HG03039 (cell line): ENCODE measurements around the gene PRR22.
"Not testable (repeated sequence)": the region's sequence is repeated elsewhere in the genome, so short reads cannot be mapped to it uniquely, and the experiment has no call there.

Experiments
- ATAC-seq: cut with Tn5 transposase; IDR thresholded peaks from one replicate; pipeline ENCODE4 v1.9.1; 2021; ENCODE audit warnings: mild to moderate bottlenecking, moderate library complexity; ENCODE audit not compliant: unreplicated experiment

Gene PRR22

GRCh38 chr19:5792224-5792623 lies 7.7 kb upstream of the PRR22 start:
- no peak for ATAC-seq

DNA sequence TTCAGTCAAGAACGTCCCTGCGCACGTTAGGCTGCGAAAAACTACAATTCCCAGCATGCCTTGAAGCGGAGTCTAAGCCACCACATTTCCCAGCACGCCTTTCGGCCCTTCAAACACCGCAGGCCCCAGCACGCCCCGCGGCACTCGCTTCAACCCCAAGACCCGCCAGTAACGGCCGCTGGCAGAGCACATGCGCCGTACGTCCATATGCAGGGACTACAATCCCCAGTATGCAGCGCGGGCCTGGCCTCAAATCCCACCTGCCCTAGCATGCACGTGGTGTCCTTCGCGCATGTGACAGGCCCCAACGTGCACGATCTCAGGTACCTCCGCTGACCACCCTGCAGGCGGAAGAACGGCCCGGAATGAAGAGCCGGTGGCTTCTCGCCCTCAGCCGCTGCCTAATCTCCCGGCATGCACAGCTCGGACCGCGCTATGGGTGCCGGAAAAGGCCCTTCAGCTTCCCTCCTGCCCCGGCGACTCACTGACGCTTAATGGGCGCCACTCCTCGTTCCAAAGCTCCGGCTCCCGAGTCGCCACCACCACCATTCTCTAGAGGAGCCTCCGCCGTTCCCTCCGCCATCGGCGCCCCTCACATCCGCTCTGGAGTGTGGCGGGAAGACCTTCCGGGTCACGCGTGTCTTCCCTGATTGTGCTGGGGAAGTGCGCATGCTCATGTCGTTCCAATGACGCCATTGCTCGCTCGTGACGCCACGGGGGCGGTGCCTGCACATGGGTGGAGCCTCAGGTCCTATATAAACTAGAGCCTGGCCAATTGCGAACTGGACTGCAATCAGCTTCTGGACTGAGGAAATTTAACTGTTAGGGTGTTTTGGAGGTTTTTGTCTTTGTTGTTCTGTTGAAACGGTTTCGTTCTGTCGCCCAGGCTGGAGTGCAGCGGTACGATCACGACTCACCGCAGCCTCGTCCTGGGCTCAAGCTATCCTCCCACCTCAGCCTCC lies 6.3 kb upstream of the PRR22 start, which contains the start of gene DUS3L:
TSS of gene DUS3L (minus strand) at position 605 of the 962 bp plus-strand sequence. CDS start at position 583, 22 bp downstream.
- ATAC-seq = peak; percentile 79

GRCh38 chr19:5789886-5790558 lies 5.5 kb upstream of the PRR22 start:
- no peak for ATAC-seq

GRCh38 chr19:5789351-5789761 lies 4.8 kb upstream of the PRR22 start:
- no peak for ATAC-seq

GRCh38 chr19:5788422-5788821 lies 3.9 kb upstream of the PRR22 start:
- no peak for ATAC-seq

GRCh38 chr19:5787409-5788182 lies 3.0 kb upstream of the PRR22 start:
- ATAC-seq = no peak

GRCh38 chr19:5786593-5787408 lies 2.3 kb upstream of the PRR22 start:
- no peak for ATAC-seq

- ATAC-seq = no peak
Measured at GRCh38 chr19:5785423-5785822, 877 bp upstream of the PRR22 start.

DNA sequence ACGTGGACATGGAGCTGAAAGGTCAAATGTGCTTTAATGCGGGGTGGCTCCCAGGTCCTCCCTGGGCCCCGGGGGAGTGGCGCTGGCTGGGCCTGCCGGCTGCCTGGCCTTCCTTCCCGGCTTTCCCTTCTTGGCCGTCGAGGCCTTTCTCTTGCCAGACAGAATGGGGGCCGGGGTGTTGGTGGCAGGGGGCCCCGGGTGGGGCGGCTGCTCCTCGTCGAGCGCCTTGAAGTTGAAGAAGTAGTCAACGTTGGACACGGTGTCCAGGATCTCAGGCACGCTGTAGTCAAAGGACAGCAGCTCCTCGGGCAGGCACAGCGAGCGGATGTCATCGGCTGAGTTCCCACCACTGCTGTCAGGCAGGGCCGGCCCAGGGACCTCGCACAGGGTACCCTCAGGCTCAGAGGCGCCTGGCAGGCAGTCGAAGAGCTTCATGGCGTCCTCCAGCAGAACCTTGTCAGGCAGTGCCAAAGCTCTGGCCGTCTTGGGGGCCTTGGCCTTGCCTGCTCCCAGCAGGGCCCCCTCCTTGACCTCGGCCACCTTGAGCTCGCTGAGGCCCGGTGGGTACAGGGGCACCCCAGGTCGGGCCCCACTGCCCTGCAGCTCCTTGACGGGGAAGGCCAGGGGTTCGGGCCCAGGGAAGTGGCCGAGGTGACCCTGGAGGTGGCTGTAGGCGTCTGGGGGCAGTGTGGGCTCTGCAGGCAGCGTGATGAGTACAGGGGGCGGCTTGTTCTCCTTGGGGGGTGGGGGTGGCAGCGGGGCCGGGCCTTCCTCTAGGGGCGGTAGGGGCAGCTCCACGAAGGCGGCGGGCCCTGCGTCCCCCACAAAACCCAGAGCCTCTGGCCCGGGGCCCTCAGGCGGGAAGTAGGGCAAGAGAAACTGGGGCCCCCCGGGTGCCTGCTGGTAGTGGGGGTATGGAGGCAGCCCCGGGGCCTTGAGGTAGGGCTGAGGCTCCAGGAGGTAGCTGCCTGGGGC lies 1.3 kb downstream of the PRR22 start:
- no peak for ATAC-seq

- no peak for ATAC-seq
Measured at GRCh38 chr19:5782322-5782721, 2.2 kb downstream of the PRR22 start.

DNA sequence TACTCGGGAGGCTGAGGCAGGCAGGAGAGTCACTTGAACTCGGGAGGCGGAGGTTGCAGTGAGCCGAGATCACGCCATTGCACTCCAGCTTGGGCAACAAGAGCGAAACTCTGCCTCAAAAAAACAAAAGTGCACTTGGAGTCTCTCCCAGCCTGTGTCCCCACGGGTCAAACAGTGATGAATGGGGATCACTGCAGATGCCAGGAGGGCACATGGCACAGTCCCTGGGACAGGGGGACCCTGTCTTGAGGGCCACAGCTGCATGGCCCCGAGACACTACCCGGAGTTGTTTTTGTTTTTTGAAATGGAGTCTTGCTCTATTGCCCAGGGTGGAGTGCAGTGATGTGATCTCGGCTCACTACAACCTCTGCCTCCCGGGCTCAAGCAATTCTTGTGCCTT lies 3.6 kb downstream of the PRR22 start:
- ATAC-seq = not testable (repeated sequence)

- no peak for ATAC-seq
Measured at GRCh38 chr19:5778402-5778801, 6.1 kb downstream of the PRR22 start.

DNA sequence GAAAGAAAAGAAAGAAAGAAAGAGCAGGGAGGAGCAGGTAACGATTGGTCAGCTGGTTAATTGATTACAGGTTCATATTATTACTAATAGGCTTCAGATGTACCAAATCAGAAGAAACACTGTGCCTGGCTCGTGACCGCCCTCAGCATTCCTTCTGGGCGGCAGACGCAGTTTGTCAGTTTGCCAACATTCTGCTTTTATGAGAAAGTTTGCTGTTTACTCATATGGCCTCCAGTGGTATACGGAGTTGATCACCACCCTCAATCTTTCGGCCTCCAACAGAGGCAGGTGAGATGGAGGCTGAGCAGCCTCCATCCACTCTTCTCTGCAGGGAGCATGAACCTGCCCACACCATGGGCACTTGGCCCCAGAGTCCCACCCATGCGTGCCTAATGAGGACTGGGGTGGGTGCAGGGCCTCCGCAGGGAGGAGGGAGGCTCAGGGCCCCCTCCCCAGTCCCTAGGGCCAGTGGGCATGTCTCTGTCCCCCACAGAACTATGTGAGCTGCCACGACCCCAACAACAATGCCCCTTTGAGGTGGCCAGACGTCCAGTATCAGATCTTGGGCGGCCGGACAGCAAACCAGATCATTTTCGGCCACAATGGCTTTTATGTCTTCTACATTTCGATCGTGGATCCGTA lies 8.8 kb downstream of the PRR22 start:
- no peak for ATAC-seq

- ATAC-seq = no peak
Measured at GRCh38 chr19:5774921-5775320, 9.6 kb downstream of the PRR22 start.

DNA sequence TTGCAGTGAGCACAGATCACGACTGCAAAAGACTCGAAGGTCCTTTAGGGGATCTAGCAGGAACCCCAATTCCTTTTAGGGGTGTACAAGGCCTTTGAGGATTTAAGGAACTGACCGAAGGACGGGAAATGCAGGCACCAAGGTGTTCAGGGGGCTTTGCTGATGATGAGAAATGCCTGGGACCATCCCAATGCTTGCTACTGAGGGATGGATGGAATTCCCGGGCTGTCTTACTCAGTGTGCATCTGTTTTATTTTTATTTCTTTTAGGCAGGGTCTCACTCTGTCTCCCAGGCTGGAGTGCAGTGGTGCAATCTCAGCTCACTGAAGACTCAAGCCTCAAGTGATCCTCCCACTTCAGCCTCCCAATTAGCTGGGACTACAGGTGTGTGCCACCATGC lies 11.3 kb downstream of the PRR22 start:
- no peak for ATAC-seq

- no peak for ATAC-seq
Measured at GRCh38 chr19:5772416-5772815, 12.1 kb downstream of the PRR22 start.

- ATAC-seq = no peak
Measured at GRCh38 chr19:5767949-5768348, 16.6 kb downstream of the PRR22 start.

GRCh38 chr19:5765220-5765619 lies 19.3 kb downstream of the PRR22 start:
- ATAC-seq = no peak
